ENCODE measurements around the gene EP400. TPM values are rescaled to one million over a fixed set of nuclear protein-coding genes. Genes with fewer than 3 reads are reported as not detected.

Gene EP400
- total and polyA plus RNA-seq, 2 of the 4 experiments (the other 2 are of a cell fraction), result 4.3 to 11.4 TPM

- Histone ChIP-seq H3K9me3 (ENCODE audit: control insufficient read depth, insufficient read depth, low read length) (no peaks in the 10 kb centered on the region), H3K79me1 (ENCODE audit: low read depth in 1 of 2, low read length in 2 of 2) (peaks cover 6 to 14% of the 10 kb centered on the region in 2 experiments; a peak in 2 of 4 replicates), H3K56ac (ENCODE audit: extremely low read depth, insufficient read depth, low read length) (no peak overlapping the region), H4K8ac (ENCODE audit: low read depth in 2 of 2, low read length in 2 of 2) (no peak overlapping the region), H2BK5ac (ENCODE audit: low read depth, low read length, poor library complexity, severe bottlenecking) (no peak overlapping the region), H4K5ac (ENCODE audit: low read depth, low read length) (no peak overlapping the region), H3K36me3 (ENCODE audit: control insufficient read depth, insufficient read depth, low read length) (peaks cover 72% of the 10 kb centered on the region), H3K9me1 (ENCODE audit: insufficient read depth, low read length) (peaks cover 4% of the 10 kb centered on the region; the same call in 1 of the 2 replicates), H2AK5ac (ENCODE audit: low read depth, low read length) (no peak overlapping the region), H2BK15ac (ENCODE audit: low read depth, low read length) (no peak overlapping the region), H3K4me1 (ENCODE audit: control insufficient read depth, insufficient read depth, low read length) (no peaks in the 10 kb centered on the region), H3K9ac (ENCODE audit: low read depth, low read length) (no peak overlapping the region), H2AK9ac (replicated peaks; ENCODE audit: low read depth, low read length, poor library complexity) (no peak overlapping the region), H2BK20ac (ENCODE audit: low read depth, low read length) (no peak overlapping the region), H3K27ac (ENCODE audit: insufficient read depth, low read length) (no peak overlapping the region), H3K4me3 (ENCODE audit: insufficient read depth, low read depth, low read length) (no peak overlapping the region), H3K23ac (ENCODE audit: low read depth, low read length) (no peak overlapping the region), H3K27me3 (ENCODE audit: control insufficient read depth, insufficient read depth, low read length) (no peaks in the 10 kb centered on the region), H3K4me2 (ENCODE audit: low read depth, low read length) (no peak overlapping the region), H3K18ac (ENCODE audit: low read depth, low read length) (no peak overlapping the region), H4K91ac (ENCODE audit: insufficient read depth, low read depth, low read length) (no peak overlapping the region), H3K14ac (replicated peaks; ENCODE audit: low read depth, low read length) (no peak overlapping the region), H2AFZ (replicated peaks; ENCODE audit: low read length, poor library complexity) (no peak overlapping the region), H2BK120ac (ENCODE audit: low read depth, low read length) (no peak overlapping the region), H3K4ac (ENCODE audit: low read depth, low read length) (no peak overlapping the region), H4K20me1 (ENCODE audit: insufficient read depth, low read length) (no peaks in the 10 kb centered on the region)
- CTCF ChIA-PET, result interaction anchor here (0.7 kb wide), 1 partner anchor 10 kb away, joined by 4 read pairs; no protein-coding TSS in a partner anchor
- no TSS peak for BruUV-seq (replicated peaks)
- POLR2A ChIA-PET (ENCODE audit: unreplicated experiment), result no interaction called here
- DNase-seq, result no peak
- intact Hi-C loops (cut with micrococcal nuclease), result no loop called here
- WGBS, 2 experiments (ENCODE audit: extremely low coverage in 2 of 2, insufficient read length in 1 of 2), result 74% methylated on average over 13 of the region's 24 CpGs; no CpG with 5 or more reads in 1 of the 2 experiments
- TF ChIP-seq USF2 (IDR thresholded peaks at IDR 0.05; ENCODE audit: low read depth, low read length) (no peak), SMC3 (IDR thresholded peaks at IDR 0.05; ENCODE audit: low read depth, low read length) (no peak), RAD21 (IDR thresholded peaks at IDR 0.05; ENCODE audit: low read length) (no peak), BHLHE40 (IDR thresholded peaks at IDR 0.05; ENCODE audit: low read depth, low read length) (no peak), MAFK (IDR thresholded peaks at IDR 0.05; ENCODE audit: low read depth, low read length) (no peak), ELK1 (IDR thresholded peaks at IDR 0.05; ENCODE audit: borderline replicate concordance, low read depth, low read length) (no peak), RCOR1 (IDR thresholded peaks at IDR 0.05; ENCODE audit: insufficient replicate concordance, low read length) (no peak), POLR2A (IDR thresholded peaks at IDR 0.05; ENCODE audit: low read depth, low read length) (no peak), CHD1 (IDR thresholded peaks at IDR 0.05; ENCODE audit: low read depth, low read length) (no peak)
- in situ Hi-C loops (cut with MboI; ENCODE audit: low sequenced_read_pairs), result no loop called here
- dilution Hi-C loops (cut with HindIII; ENCODE audit: low sequenced_read_pairs, unreplicated experiment), result no loop called here
- no peak for ATAC-seq (ENCODE audit: low read depth)
These were observed 40.6 kb downstream of the EP400 start for GRCh38 chr12:131990066-131990979.
